Fibroblast of skin of right biceps (primary cell): ENCODE data around the gene TPRX2.
"Not testable (repeated sequence)": the region's sequence is repeated elsewhere in the genome, so short reads cannot be mapped to it uniquely, and the experiment has no call there.

ENCODE experiments used
- DNase-seq: peaks from one replicate; pipeline ENCODE4 v3.0.0-alpha.2; 2013

Gene TPRX2, protein sequence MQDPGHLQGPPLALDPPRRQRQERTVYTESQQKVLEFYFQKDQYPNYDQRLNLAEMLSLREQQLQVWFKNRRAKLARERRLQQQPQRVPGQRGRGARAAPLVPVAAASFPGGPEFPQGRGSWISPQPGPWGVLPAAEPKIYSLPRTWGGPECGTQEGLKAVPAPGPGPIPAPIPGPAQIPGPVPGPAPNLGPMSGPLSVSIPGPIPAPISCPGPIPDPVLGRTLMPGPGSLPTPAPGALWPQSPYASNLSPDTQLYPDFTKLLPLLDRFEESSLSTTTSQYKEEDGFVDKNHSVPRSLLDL

DNA sequence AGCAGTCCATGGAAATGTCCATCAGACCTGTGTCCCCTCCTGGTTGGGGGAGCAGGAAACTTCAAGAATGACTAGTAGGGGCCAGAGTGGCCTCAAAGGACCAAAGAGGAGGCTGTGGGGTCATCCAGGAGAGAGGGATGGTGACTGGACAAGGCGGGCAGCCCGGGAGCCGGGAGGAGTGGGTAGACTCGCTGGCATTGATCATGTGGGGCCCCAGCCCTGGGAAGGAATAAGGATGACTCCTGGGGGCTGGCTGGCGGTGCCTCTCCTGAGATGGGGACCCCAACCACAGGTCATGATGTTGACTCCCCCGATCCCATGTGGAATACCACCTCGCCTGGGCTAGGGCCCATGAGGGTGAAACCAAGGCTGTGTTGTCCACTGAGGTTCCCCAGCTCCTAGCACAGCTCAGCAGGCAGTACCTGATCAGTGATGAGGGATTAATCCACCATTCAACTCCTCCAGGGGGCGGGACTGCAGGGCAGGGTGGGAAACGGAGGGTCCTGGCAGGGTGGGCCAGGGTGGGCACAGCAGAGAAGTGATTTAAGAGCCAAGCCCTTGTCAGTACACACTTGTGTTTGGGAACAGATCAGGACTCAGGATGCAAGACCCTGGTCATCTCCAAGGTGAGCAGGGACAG, at the start of gene TPRX2:
TPRX2 (plus strand) TSS at position 590 of the 640 bp plus-strand sequence; CDS start at position 602, 12 bp downstream.
- not testable (repeated sequence) for DNase-seq

DNA sequence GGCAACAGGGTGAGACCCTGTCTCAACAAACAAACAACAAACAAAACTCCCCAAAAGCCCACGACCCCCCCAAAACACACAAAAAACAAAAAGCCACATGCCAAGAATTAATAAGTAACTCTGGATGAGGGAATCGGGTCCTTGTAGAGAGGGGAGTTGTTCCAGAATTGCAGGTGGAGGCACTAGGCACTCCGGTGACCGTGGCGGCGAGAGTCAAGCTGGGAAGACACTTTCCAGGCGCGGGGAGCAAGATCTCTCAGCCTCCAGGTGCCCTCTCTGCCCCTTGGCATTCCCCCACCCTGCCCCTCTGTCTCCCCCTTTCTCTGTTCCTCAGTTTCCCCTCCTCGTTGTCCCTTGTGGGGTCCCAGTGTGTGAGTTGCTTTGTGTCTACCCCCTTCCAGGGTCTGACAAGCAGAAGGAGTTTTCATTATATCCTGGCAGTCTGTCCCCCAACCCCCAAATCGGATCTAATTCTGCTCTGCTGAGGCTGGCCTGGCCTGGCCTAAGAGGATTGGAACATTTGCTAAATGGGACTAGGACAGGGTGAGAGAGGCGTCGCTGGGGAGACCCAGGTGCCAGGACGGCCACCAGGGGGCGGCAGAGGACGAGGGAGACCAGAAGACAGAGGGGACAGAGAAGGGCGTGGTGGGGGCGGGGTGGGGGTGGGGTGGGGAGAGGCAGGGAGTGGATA, 45.6 kb upstream of the TPRX2 start:
- peak; percentile 44 for DNase-seq

DNA sequence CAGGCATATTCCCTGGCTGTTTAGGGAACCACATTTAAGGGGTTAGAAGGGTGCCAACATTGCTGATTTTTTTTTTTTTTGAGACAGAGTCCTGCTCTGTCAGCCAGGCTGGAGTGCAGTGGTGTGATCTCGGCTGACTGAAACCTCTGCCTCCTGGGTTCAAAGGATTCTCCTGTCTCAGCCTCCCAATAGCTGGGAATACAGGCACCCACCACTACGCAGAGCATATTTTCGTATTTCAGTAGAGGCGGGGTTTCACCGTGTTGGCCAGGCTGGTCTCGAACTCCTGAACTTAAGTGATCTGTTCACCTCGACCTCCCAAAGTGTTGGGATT, 45.1 kb upstream of the TPRX2 start:
- DNase-seq: no peak

DNA sequence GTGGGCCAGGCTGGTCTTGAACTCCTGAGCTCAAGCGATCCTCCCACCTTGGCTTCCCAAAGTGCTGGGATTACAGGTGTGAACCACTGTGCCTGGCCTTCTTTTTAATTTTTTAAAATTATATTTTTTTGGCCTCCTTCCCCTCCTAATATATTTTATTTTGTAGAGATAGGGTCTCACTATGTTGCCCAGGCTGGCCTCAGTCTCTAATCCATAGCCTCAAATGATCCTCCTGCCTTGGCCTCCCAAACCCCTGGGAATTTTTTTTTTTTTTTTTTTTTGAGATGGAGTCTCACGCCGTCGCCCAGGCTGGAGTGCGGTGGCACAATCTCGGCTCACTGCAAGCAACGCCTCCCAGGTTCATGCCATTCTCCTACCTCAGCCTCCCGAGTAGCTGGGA, 42.8 kb upstream of the TPRX2 start:
- DNase-seq: not testable (repeated sequence)

DNA sequence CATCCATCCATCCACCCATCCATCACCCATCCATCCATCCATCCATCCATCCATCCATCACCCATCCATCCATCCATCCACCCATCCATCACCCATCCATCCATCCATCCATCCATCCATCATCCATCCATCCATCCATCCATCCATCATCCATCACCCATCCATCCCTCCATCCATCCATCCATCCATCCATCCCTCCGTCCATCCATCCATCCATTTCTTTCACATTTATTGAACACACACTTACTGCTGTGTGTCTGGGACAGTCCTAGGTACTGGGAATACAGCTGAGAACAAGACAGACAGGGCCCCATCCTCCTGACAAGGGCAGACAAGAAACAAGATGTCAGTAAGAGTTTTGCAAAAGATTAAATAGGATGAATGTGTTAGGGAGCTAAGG, 40.8 kb upstream of the TPRX2 start:
- not testable (repeated sequence) for DNase-seq

DNA sequence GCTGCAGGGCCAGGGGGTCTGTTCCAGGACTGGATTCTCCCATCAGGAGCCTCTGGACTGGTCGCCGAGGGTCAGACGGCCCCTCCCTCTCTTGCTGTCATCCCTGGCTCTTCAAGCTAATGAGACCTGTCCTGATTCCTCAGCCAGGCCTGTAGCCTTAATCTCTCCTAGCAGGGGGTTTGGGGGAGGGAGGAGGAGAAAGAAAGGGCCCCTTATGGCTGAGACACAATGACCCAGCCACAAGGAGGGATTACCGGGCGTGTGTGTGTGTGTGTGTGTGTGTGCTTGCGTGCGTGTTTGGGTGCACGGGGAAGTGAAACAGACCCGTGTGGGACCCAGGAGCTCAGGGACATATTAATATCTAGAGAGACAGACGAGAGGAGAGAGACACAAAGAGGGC, 39.2 kb upstream of the TPRX2 start:
- DNase-seq: no peak

DNA sequence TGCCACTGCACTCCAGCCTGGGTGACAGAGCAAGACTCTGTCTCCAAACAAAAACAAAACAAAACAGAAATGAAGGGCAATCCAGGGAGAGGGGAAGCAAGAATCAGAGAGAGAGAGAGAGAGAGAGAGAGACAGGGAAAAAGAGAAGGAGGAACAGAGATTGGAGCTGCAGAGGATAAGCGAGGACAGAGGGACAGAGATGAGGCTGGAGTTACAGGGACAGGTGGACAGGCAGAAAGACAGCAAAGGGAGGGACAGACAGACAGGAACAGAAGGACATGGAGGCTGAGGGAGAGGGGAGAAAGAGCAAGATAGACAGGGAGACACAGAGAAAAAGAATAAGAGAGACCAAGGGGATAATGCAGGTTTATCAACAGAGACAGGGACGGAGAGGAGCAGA, 38.6 kb upstream of the TPRX2 start:
- no peak for DNase-seq

DNA sequence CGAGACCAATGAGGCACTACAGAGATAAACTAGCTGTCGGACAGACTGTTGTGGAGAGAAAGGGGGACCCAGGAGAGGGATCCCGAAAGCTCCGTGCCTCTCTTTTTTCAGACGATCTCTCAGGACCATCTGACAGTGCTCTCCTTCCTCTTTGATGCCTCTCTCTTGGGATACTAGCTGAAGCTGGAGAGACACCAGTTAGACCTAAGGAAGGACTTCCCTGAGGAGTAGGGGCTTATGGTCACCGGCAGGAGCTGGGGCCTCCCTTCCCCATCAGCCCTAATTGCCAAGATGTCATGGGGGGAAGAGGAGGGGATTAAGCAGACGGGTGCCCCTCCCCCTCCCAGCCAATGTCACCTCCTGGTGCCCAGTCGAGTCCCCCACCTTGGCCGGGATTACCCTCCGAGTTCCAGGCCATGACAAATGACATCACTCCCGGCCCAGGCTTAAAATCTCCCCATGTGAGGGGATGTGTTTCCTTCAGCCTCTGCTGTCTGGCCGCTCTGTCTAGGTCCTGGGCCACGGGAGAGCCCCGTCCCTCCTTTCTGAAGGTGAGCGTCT, 37.5 kb upstream of the TPRX2 start, which contains the start of gene CRX:
CRX (plus strand) TSS at position 478 of the 561 bp plus-strand sequence. CDS start 12,507 bp downstream, outside the sequence.
- DNase-seq: no peak

DNA sequence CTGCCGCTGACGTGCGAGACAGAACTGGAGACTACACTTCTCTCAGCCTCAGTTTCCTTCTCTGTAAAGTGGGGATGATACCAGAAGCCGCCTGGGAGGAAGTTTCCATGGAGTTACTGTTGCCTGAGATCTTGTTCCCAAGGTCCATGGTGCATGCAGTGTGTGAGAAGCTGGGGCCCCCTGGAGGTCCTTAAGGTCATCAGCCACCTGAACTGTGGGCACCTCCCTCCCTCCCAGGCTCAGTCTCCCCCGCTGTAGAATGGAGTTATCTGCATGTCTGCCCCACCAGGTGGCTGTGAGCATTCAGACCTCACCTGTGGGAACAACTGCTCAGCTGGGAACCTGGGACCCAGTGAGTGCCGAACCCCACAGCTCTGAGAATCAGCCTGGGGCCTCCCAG, 34.6 kb upstream of the TPRX2 start:
- DNase-seq: no peak

DNA sequence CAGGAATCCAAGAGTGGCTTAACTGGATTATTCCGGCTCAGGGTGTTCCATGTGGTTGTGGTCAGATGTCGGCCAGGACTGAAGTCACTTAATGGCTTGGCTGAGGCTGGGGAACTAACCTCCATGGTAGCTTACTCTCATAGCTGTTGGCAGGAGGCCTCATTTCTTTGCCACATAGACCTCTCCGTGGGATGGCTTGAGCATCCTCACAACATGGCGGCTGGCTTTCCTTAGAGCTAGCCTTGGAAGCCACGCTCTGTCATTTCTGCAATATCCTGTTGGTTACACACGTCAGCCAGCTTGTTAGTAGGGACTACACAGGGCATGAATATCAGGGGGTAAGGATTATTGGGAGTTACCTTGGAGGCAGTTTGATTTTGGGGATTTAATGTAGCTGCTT, 32.2 kb upstream of the TPRX2 start:
- no peak for DNase-seq

DNA sequence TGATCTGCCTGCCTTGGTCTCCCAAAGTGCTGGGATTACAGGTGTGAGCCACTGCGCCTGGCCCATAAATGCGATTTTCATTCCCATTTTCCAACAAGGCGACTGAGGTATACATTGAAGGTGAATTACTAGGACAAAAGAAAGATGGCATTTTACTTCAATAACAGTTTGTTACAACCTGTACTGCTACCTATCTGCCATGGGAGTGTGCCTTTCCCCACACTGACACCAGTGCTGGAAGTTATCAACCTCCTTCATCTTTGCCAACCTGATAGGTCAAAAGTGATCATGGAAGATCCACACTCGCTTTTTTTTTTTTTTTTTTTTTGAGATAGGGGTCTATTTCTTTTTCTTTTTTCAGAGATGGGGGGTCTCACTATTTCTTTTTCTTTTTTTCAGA, 26.3 kb upstream of the TPRX2 start:
- DNase-seq: no peak

DNA sequence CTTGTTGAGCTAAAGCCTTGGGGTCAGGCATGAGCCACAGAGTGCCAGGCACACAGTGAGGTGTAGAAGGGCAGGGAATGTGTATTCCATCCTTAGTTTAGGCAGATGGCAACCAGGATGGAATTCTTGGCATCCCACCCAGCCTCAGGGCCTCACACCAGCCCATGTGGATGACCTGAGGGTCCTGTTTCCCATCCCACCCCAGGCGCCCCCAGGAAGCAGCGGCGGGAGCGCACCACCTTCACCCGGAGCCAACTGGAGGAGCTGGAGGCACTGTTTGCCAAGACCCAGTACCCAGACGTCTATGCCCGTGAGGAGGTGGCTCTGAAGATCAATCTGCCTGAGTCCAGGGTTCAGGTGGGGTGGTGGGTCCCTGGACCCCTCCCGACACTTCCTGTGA, 23.0 kb upstream of the TPRX2 start:
- no peak for DNase-seq

DNA sequence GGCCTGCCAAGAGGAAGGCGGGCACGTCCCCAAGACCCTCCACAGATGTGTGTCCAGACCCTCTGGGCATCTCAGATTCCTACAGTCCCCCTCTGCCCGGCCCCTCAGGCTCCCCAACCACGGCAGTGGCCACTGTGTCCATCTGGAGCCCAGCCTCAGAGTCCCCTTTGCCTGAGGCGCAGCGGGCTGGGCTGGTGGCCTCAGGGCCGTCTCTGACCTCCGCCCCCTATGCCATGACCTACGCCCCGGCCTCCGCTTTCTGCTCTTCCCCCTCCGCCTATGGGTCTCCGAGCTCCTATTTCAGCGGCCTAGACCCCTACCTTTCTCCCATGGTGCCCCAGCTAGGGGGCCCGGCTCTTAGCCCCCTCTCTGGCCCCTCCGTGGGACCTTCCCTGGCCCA, 19.6 kb upstream of the TPRX2 start:
- no peak for DNase-seq

DNA sequence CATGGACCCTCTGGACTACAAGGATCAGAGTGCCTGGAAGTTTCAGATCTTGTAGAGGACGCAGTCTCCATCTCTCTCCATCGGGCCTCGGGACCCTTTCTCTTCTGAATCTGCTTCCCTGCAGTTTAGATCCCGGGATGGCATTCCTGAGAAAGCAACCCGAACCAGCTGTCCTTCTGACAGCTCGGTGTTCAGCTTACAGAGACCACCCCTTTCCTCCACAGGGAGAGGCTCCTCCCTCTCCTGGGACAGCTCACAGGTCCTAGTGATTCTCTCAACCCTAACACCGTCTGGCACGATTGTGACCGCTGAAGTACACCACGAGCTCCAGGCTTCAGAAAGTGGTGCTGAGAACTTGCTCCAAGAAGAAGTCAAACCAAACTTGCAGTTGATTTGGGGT, 19.1 kb upstream of the TPRX2 start:
- no peak for DNase-seq

DNA sequence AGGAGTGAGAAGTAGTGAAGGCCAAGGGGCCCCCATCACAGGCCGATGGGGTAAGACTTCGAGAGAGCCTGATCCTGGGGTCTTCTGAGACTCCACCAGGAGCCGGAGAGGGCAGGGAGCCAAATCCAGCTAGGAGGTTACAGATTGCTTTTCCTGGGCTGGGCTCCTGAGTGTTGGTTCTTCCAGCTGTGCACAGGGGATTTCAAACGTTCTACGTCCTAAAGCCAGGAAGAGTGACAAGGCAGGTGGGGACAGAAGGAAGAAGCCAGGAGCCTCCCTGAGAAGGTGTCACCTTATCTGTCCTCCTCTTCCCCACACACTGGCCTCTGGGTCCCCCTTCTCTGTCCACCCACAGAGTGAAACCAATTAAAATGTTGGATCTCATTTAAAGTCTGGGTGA, 16.1 kb upstream of the TPRX2 start:
- no peak for DNase-seq

DNA sequence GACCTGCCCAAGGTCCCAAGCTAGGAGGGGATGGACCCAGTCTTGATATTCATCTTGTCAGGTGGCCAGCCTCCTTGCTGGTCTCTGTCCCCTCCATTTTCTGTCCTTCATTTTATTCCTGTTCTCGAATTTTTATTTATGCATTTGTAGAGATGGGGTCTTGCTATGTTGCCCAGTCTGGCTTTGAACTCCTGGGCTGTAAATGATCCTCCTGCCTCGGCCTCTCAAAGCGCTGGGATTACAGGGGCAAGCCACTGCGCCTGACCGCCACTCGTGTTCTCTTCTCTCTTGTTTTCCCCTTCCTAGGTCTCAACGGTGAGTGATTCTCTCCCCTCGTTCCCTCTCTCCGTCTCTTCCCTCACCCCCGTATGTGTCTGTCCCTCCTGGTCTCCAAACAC, 10.6 kb upstream of the TPRX2 start:
- no peak for DNase-seq

DNA sequence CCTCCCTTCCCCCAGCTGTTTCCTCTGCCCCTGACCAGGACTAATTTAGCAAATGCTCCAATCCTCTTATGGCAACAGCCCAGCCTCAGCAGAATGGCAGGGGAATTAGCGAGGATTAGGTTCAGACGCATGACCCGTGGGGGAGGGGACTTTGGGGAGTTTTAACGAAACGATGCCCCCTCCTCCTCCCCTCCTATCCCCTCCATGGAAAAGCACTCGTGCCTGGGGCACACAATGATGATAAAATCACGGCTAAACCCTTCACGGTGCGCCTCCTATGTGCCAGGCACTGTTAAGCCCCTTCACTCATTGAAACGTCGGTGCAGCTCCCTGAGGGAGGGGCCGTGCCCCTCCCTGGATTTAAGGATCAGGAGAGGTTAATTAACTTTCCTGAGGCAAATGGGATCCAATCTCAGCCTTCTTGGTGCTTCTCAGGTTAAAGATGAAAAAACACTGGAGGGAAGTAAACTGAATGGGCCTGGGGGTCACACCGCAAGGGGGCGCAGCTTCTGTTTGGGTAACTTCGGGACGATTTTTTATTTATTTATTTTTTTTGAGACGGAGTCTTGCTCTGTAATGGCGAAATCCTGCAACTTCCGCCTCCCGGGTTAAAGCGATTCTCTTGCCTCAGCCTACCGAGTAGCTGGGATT, 10.1 kb upstream of the TPRX2 start:
- DNase-seq: no peak

DNA sequence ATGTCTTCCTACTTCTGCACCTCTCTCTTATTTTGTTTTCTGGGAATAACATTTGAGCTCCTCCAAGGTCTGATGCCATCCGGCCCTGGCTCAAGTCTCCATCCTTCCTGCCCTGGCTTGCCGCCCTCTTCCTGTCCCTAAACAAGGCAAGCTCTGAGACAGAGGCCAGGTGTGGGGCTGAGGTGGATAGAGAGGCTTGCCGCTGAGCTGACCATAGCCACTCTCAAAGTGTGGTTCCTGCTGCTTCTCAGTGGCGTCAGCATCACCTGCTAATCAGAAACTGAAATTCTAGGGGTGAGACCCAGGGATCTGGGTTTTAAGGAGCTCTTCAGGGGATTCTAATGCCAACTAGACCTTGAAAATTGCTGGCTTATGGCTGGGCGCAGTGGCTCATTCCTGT, 6.0 kb upstream of the TPRX2 start:
- no peak for DNase-seq

DNA sequence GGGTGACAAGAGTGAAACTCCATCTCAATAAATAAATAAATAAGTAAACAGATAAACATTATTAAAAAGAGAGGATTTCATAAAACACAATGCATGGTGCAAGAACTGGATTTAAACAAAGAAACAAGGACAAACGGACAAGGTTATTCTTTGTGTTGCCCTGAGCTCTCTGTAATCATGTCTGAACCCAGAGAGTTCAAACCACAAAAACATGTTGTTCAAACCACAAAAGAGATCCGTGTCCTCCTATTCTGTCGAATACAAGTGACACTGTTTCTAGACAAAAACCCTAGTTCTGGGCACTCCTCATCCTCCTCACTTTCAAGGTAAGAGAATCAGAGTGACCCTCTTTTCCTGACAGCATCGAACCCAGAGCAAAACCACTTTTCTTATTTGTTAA, 4.6 kb upstream of the TPRX2 start:
- no peak for DNase-seq

DNA sequence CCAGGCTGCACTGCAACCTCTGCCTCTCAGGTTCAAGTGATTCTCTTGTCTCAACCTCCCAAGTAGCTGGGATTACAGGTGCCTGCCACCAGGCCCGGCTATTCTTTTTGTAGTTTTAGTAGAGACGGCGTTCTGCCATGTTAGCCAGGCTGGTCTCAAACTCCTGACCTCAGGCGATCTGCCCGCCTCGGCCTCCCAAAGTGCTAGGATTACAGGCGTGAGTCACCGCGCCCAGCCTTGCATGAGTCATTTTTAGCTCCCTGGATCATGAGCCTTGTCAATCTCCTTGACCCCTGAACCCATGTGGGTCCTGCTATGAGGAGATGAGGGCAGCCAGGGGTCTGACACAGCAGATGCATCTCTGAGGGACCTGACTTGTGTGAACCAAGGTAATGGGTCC, 804 bp upstream of the TPRX2 start:
- not testable (repeated sequence) for DNase-seq

DNA sequence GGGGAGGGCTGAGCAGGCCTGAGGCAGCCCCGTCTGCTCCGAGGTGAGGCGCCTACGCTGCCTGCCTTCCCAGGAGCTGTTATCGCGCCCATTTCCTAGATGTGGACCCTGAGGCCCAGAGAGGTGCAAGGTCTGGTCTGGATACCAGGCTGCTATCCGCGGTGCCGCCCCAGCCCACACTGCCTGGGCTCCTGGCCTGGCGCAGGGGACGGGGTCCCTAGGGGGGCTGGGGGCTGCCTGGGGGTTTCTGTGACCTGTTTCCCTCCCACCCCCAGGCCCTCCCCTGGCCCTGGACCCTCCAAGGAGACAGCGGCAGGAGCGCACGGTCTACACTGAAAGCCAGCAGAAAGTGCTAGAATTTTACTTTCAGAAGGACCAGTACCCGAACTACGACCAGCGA, 803 bp downstream of the TPRX2 start:
- not testable (repeated sequence) for DNase-seq

DNA sequence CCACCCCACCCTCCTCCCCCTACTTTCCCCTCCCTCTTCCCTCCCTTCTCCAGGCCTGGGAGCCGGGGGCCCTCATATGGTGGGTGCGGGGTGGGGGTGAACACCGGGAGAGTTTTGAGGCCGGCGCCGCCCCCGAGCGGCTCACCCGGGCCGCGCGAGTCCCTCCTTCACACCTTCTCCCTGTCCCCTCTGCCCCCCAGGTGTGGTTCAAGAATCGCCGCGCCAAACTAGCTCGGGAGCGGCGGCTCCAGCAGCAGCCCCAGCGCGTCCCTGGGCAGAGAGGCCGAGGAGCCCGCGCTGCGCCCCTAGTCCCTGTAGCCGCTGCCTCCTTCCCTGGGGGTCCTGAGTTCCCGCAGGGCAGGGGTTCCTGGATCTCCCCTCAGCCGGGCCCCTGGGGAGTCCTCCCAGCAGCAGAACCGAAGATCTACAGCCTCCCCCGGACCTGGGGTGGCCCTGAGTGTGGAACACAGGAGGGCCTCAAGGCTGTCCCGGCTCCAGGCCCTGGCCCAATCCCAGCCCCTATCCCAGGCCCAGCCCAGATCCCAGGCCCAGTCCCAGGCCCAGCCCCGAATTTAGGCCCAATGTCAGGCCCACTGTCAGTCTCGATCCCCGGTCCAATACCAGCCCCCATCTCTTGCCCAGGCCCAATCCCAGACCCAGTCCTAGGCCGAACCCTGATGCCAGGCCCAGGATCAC, 1.7 kb downstream of the TPRX2 start:
- DNase-seq: no peak

DNA sequence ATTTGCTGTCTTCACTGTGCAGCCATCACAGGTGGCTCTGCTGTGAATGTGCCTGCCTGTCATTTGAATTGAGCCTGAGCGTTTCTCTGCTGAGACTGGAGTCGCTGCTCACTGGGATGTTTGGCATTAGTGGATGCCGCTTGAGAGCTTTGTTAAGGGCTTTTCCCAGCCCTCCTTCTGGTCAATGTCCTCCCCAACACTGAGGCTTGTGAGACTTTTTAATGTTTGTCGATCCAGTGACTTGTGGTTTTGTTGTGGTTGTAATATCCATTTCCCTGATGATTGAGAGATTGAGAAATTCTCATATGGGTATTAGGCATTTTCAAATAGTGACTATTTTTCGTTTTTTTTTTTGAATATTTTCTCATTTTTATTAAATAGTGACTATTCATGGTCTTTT, 2.6 kb downstream of the TPRX2 start:
- DNase-seq: no peak
